Panc1 (cell line): ENCODE results near the gene PPP1CC. TPM values are rescaled to one million over a fixed set of nuclear protein-coding genes. Genes with fewer than 3 reads are reported as not detected.

Experiments
- ATAC-seq: fragments of 200-7000 bp; cut with Tn5 transposase; 2 replicates; pipeline ENCODE4 v1.9.1; 2020; ENCODE audit warnings: mild to moderate bottlenecking, moderate library complexity
- BruUV-seq: library from RNA; stranded (reverse); fragments of 400-500 nt; replicated peaks from 2 replicates; lab custom pipeline; 2021; lab: Mats Ljungman, UMichigan
- CTCF ChIA-PET: fragments of 300-600 bp; sonication (Branson Sonifier 250); formaldehyde crosslinking; loops from one replicate; lab custom pipeline; 2022; ENCODE audit warnings: antibody characterized with exemption; lab: Charles Lee
- POLR2A ChIA-PET: fragments of 300-600 bp; sonication (Branson Sonifier 250); formaldehyde crosslinking; loops from one replicate; lab custom pipeline; 2022; ENCODE audit warnings: antibody characterized with exemption; lab: Charles Lee
- DNase-seq: peaks from one replicate; pipeline ENCODE4 v3.0.0-alpha.2; 2010; ENCODE audit warnings: low read depth, low spot score
- H3K27ac ChIP-seq: 2 replicates; pipeline ENCODE4 v1.5.1; 2011; ENCODE audit warnings: mild to moderate bottlenecking, low read length, inconsistent platforms
- H3K27me3 ChIP-seq: fragments of 200-500 bp; sonication (Bioruptor generic); 2 replicates; pipeline ENCODE4 v1.6.0; 2014; ENCODE audit warnings: low read length, inconsistent platforms; ENCODE audit not compliant: control insufficient read depth, insufficient read depth
- H3K36me3 ChIP-seq: fragments of 200-500 bp; sonication (Bioruptor generic); 2 replicates; pipeline ENCODE4 v1.5.1; 2014; ENCODE audit warnings: inconsistent platforms, mild to moderate bottlenecking, low read length, moderate library complexity; ENCODE audit not compliant: control insufficient read depth, insufficient read depth
- H3K4me1 ChIP-seq: 2 replicates; pipeline ENCODE4 v1.5.1; 2011; ENCODE audit warnings: inconsistent platforms, mild to moderate bottlenecking, low read length, moderate library complexity; ENCODE audit not compliant: control insufficient read depth, insufficient read depth
- H3K4me3 ChIP-seq, 2 experiments: 2 replicates each; pipeline ENCODE4 v1.5.1; 2011 to 2012; ENCODE audit warnings: low read depth in 2 of 2, low read length in 2 of 2, mild to moderate bottlenecking in 2 of 2, inconsistent platforms in 1 of 2, moderate library complexity in 1 of 2
- H3K9me3 ChIP-seq: fragments of 200-500 bp; sonication (Bioruptor generic); 2 replicates; pipeline ENCODE4 v1.5.1; 2014; ENCODE audit warnings: low read depth, mild to moderate bottlenecking, inconsistent platforms, low read length, moderate library complexity; ENCODE audit not compliant: control insufficient read depth, insufficient read depth
- POLR2AphosphoS5 ChIP-seq: IDR thresholded peaks from 2 replicates; pipeline ENCODE4 v1.6.1; 2012; ENCODE audit warnings: mild to moderate bottlenecking, low read depth, low read length, moderate library complexity
- SIN3A ChIP-seq: IDR thresholded peaks from 2 replicates; pipeline ENCODE4 v1.6.1; 2012; ENCODE audit warnings: low read depth, mild to moderate bottlenecking, low read length, moderate library complexity, borderline replicate concordance; ENCODE audit not compliant: insufficient read depth
- TCF7L2 ChIP-seq: IDR thresholded peaks from 2 replicates; pipeline ENCODE4 v1.6.1; 2011; ENCODE audit warnings: mild to moderate bottlenecking, low read depth, low read length, inconsistent platforms
- in situ Hi-C: cut with HindIII; loops from 2 replicates; pipeline ENCODE4 v1.10.0; 2016; ENCODE audit warnings: low sequenced_read_pairs, low pct_unique_long_range_greater_than_20kb
- intact Hi-C: fragments of 100-400 bp; cut with micrococcal nuclease; formaldehyde crosslinking; loops from one replicate; pipeline ENCODE4 v1.10.0; 2022; ENCODE audit not compliant: unreplicated experiment
- total RNA-seq: library from RNA; stranded (reverse); gene quantifications from one replicate; pipeline ENCODE4 v1.2.1, GENCODE V29; 2021; ENCODE audit not compliant: unreplicated experiment
- TF ChIP-seq, protein P1 (sequence below), 2 experiments: IDR thresholded peaks; 2 replicates each; pipeline ENCODE4 v1.6.1; 2011 to 2012; ENCODE audit warnings: low read depth in 2 of 2, control low read depth in 1 of 2, low read length in 1 of 2, mild to moderate bottlenecking in 1 of 2, moderate library complexity in 1 of 2; ENCODE audit not compliant: insufficient read depth in 1 of 2
- TF ChIP-seq, protein P2 (sequence below): fragments of 450-650 bp; IDR thresholded peaks from 2 replicates; pipeline ENCODE4 v1.5.1; 2017; ENCODE audit warnings: mild to moderate bottlenecking

The PPP1CC gene
- total RNA-seq, 1 experiment from 2014 or later = 219 TPM

DNA sequence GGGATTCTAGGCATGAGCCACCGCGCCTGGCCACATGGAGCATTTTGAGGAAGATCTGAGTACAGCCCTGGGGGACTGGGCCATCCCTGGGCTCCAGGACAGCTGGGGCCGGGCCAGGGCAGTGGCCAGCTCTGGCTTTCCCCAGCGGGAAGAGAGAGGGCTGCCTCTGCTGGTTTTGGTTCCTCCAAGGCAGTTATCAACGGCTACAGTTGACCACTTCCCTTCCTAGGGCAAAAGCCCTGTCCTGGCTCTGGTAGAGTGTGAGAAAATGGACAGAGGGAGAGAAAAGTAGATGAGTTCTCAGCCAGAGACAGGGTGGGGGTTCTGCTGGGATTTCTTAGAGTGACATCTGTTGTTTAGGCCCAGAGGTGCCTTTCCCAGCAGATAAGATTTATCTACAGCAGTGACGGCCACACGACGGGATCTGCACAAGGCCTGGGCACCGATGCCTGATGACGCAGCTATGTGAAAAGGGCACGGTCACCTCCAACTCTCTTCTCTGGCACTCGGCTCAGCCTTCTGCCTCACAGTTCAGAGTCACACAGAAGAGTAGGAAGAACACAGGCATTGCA, 48.3 kb downstream of the PPP1CC start:
- ChIA-PET POLR2A (no interaction called here), CTCF (no interaction called here)
- Histone ChIP-seq H3K4me1 (no peaks in the 10 kb centered on the region; the same call in 1 of the 2 replicates), H3K27ac (no peak overlapping the region), H3K36me3 (no peaks in the 10 kb centered on the region), H3K4me3 (no peak overlapping the region), H3K27me3 (no peaks in the 10 kb centered on the region), H3K9me3 (no peaks in the 10 kb centered on the region)
- no TSS peak for BruUV-seq
- intact Hi-C loops (loop anchor here (10.0 kb wide), 1 partner anchor 80 kb away; the partner anchor contains the start of gene TCTN1), in situ Hi-C loops (no loop called here)
- DNase-seq = no peak
- TF ChIP-seq, protein P1, sequence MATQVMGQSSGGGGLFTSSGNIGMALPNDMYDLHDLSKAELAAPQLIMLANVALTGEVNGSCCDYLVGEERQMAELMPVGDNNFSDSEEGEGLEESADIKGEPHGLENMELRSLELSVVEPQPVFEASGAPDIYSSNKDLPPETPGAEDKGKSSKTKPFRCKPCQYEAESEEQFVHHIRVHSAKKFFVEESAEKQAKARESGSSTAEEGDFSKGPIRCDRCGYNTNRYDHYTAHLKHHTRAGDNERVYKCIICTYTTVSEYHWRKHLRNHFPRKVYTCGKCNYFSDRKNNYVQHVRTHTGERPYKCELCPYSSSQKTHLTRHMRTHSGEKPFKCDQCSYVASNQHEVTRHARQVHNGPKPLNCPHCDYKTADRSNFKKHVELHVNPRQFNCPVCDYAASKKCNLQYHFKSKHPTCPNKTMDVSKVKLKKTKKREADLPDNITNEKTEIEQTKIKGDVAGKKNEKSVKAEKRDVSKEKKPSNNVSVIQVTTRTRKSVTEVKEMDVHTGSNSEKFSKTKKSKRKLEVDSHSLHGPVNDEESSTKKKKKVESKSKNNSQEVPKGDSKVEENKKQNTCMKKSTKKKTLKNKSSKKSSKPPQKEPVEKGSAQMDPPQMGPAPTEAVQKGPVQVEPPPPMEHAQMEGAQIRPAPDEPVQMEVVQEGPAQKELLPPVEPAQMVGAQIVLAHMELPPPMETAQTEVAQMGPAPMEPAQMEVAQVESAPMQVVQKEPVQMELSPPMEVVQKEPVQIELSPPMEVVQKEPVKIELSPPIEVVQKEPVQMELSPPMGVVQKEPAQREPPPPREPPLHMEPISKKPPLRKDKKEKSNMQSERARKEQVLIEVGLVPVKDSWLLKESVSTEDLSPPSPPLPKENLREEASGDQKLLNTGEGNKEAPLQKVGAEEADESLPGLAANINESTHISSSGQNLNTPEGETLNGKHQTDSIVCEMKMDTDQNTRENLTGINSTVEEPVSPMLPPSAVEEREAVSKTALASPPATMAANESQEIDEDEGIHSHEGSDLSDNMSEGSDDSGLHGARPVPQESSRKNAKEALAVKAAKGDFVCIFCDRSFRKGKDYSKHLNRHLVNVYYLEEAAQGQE (IDR thresholded peaks at IDR 0.05; ENCODE audit: insufficient read depth in 1 of 2, low read depth in 2 of 2, low read length in 1 of 2) = no peak
- ATAC-seq = no peak

DNA sequence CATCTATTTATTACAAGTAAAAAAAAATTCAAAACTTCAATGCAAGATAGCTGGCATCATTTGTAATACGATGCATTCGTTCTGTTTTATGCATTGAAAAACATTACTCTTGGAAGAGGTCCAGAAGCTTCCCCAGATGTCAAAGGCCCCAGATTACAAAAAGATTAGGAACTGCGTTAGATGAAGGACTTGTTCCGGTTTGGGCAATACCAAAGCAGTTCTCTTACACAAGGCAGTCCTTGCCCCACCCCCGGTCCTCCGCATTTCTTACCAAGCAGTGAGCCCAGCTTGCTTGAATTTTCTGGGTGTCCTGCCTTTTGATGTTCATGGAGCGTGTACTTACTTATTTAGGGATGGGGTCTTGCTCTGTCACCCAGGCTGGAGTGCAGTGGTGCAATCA, 49.0 kb downstream of the PPP1CC start:
- no peaks in the 10 kb centered on the region for H3K36me3 ChIP-seq
- intact Hi-C loops = loop anchor here (10.0 kb wide), 1 partner anchor 79 kb away; the partner anchor contains the start of gene TCTN1
- ATAC-seq (no peak), DNase-seq (no peak)
- no peaks in the 10 kb centered on the region for H3K9me3 ChIP-seq
- no peaks in the 10 kb centered on the region for H3K27me3 ChIP-seq
- ChIA-PET POLR2A (no interaction called here), CTCF (no interaction called here)
- no TSS peak for BruUV-seq
- in situ Hi-C loops = no loop called here
- no peaks in the 10 kb centered on the region; the same call in 1 of the 2 replicates for H3K4me1 ChIP-seq
- no peak for TF ChIP-seq SIN3A
- TF ChIP-seq, protein P2, sequence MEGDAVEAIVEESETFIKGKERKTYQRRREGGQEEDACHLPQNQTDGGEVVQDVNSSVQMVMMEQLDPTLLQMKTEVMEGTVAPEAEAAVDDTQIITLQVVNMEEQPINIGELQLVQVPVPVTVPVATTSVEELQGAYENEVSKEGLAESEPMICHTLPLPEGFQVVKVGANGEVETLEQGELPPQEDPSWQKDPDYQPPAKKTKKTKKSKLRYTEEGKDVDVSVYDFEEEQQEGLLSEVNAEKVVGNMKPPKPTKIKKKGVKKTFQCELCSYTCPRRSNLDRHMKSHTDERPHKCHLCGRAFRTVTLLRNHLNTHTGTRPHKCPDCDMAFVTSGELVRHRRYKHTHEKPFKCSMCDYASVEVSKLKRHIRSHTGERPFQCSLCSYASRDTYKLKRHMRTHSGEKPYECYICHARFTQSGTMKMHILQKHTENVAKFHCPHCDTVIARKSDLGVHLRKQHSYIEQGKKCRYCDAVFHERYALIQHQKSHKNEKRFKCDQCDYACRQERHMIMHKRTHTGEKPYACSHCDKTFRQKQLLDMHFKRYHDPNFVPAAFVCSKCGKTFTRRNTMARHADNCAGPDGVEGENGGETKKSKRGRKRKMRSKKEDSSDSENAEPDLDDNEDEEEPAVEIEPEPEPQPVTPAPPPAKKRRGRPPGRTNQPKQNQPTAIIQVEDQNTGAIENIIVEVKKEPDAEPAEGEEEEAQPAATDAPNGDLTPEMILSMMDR = no peak
- H3K4me3 ChIP-seq = no peak overlapping the region
- H3K27ac ChIP-seq = no peak overlapping the region

DNA sequence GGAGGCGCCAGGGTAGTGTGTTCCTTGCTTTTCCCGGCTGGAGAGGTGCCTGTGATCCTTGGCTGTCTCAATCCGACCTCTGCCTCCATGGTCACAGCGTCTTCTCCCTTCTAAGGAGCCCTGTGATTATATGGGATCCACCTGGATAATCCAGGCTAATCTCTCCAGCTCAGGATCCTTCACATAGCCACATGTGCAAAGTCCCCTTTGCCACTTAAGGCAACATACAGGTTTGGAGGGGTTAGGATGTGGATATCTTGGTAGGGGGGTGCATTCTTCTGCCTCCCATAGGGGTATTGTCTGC, 52.6 kb downstream of the PPP1CC start:
- CTCF ChIA-PET = no interaction called here

More for the DNA sequence above, 52.6 kb downstream of the PPP1CC start:
- H3K27ac ChIP-seq = no peak overlapping the region
- no peak overlapping the region for H3K4me3 ChIP-seq
- ATAC-seq = no peak
- H3K9me3 ChIP-seq = no peaks in the 10 kb centered on the region
- no peak for TF ChIP-seq TCF7L2
- TF ChIP-seq, protein P1 (IDR thresholded peaks at IDR 0.05; ENCODE audit: insufficient read depth in 1 of 2, low read depth in 2 of 2, low read length in 1 of 2) = no peak
- TF ChIP-seq, protein P2 = no peak
- no peak for TF ChIP-seq POLR2AphosphoS5
- no peak for TF ChIP-seq SIN3A
- peaks cover 4% of the 10 kb centered on the region for H3K27me3 ChIP-seq
- BruUV-seq = no TSS peak
- no peaks in the 10 kb centered on the region; the same call in 1 of the 2 replicates for H3K4me1 ChIP-seq
- H3K36me3 ChIP-seq = no peaks in the 10 kb centered on the region
- intact Hi-C loops = loop anchor here (10.0 kb wide), 1 partner anchor 75 kb away; the partner anchor contains the start of gene TCTN1
- no peak for DNase-seq
- POLR2A ChIA-PET = interaction anchor here (0.6 kb wide), 1 partner anchor 56 kb away, joined by 3 read pairs; no protein-coding TSS in a partner anchor
- in situ Hi-C loops = no loop called here
